OCI-LY7 (cell line): Measurements from ENCODE around the gene TPH2. TPM values are rescaled to one million over a fixed set of nuclear protein-coding genes. Genes with fewer than 3 reads are reported as not detected.

Source experiments
- BruUV-seq: library from RNA; stranded (reverse); fragments of 400-500 nt; replicated peaks from 2 replicates; lab custom pipeline; 2021; lab: Mats Ljungman, UMichigan
- CTCF ChIA-PET: fragments of 300-600 bp; sonication (Branson Sonifier 250); formaldehyde crosslinking; loops from one replicate; lab custom pipeline; 2022; ENCODE audit warnings: antibody characterized with exemption; ENCODE audit not compliant: unreplicated experiment; lab: Charles Lee
- POLR2A ChIA-PET: fragments of 300-600 bp; sonication (Branson Sonifier 250); formaldehyde crosslinking; loops from one replicate; lab custom pipeline; 2022; ENCODE audit warnings: antibody characterized with exemption; lab: Charles Lee
- DNase-seq: peaks from one replicate; pipeline ENCODE4 v3.0.0-alpha.2; 2015; ENCODE audit warnings: low spot score
- H2AFZ ChIP-seq: fragments of 200-600 bp; sonication (generic), shearing (Covaris generic); 2 replicates; pipeline ENCODE4 v1.6.1; 2014; ENCODE audit warnings: mild to moderate bottlenecking, antibody characterized with exemption, low read length, moderate library complexity
- H3K27ac ChIP-seq: fragments of 200-600 bp; sonication (generic); 2 replicates; pipeline ENCODE4 v1.5.1; 2014; ENCODE audit warnings: mixed run types, low read depth, mild to moderate bottlenecking, moderate library complexity, low read length, inconsistent platforms; ENCODE audit not compliant: poor library complexity, severe bottlenecking
- H3K36me3 ChIP-seq: fragments of 200-600 bp; sonication (generic); 2 replicates; pipeline ENCODE4 v1.6.1; 2014; ENCODE audit warnings: mild to moderate bottlenecking, antibody characterized with exemption, low read length, moderate library complexity, mixed read lengths; ENCODE audit not compliant: insufficient read depth
- H3K4me1 ChIP-seq: fragments of 200-600 bp; sonication (generic); 2 replicates; pipeline ENCODE4 v1.5.1; 2014; ENCODE audit warnings: mild to moderate bottlenecking, low read length; ENCODE audit not compliant: insufficient read depth, poor library complexity, severe bottlenecking
- H3K4me2 ChIP-seq: fragments of 200-600 bp; sonication (generic); 2 replicates; pipeline ENCODE4 v1.6.1; 2014; ENCODE audit warnings: mild to moderate bottlenecking, low read length
- H3K4me3 ChIP-seq: fragments of 200-600 bp; sonication (generic); 2 replicates; pipeline ENCODE4 v1.5.1; 2014; ENCODE audit warnings: mild to moderate bottlenecking, low read depth, low read length; ENCODE audit not compliant: poor library complexity, severe bottlenecking
- H3K79me2 ChIP-seq: fragments of 200-600 bp; sonication (generic); 2 replicates; pipeline ENCODE4 v1.6.1; 2016; ENCODE audit warnings: low read depth, mild to moderate bottlenecking, low read length, moderate library complexity, mixed read lengths; ENCODE audit not compliant: insufficient read depth
- H3K9me2 ChIP-seq: fragments of 200-600 bp; sonication (generic); 2 replicates; pipeline ENCODE4 v1.6.1; 2016; ENCODE audit warnings: mild to moderate bottlenecking, low read length, mixed read lengths; ENCODE audit not compliant: insufficient read depth
- H3K9me3 ChIP-seq: fragments of 200-600 bp; sonication (generic); 2 replicates; pipeline ENCODE4 v1.6.1; 2014; ENCODE audit warnings: mild to moderate bottlenecking, mixed run types, low read length, mixed read lengths
- H4K20me1 ChIP-seq: fragments of 200-600 bp; sonication (generic); 2 replicates; pipeline ENCODE4 v1.6.1; 2014; ENCODE audit warnings: mild to moderate bottlenecking, antibody characterized with exemption, low read length, moderate library complexity, mixed read lengths; ENCODE audit not compliant: insufficient read depth
- EZH2phosphoT487 ChIP-seq: fragments of 200-600 bp; sonication (generic); IDR thresholded peaks from 2 replicates; pipeline ENCODE4 v1.6.1; 2018; ENCODE audit warnings: low read depth, borderline replicate concordance, mild to moderate bottlenecking, mixed run types, antibody characterized with exemption, low read length, moderate library complexity, mixed read lengths
- intact Hi-C: fragments of 100-400 bp; cut with micrococcal nuclease; formaldehyde crosslinking; loops from one replicate; pipeline ENCODE4 v1.10.0; 2022; ENCODE audit not compliant: unreplicated experiment
- total RNA-seq, 2 experiments: library from RNA; depleted of rRNA in 1 of 2; stranded (reverse); fragments of >200 nt in 1 of 2; shearing (Covaris generic) in 1 of 2; gene quantifications; 2 replicates each; pipeline ENCODE4 v1.2.3, GENCODE V29; 2014 to 2022
- TF ChIP-seq, protein P1 (sequence below): fragments of 200-600 bp; sonication (generic); conservative IDR thresholded peaks from 2 replicates; pipeline ENCODE4 v1.5.1; 2014; ENCODE audit warnings: mild to moderate bottlenecking, antibody characterized with exemption, low read length, moderate library complexity, mixed read lengths

Gene TPH2
- total RNA-seq, 2 experiments from 2014 or later = not detected

- no TSS peak for BruUV-seq
- intact Hi-C loops = no loop called here
- H3K4me3 ChIP-seq = no peak overlapping the region
Observed at GRCh38 chr12:72030277-72030676, 91.6 kb downstream of the TPH2 start.

DNA sequence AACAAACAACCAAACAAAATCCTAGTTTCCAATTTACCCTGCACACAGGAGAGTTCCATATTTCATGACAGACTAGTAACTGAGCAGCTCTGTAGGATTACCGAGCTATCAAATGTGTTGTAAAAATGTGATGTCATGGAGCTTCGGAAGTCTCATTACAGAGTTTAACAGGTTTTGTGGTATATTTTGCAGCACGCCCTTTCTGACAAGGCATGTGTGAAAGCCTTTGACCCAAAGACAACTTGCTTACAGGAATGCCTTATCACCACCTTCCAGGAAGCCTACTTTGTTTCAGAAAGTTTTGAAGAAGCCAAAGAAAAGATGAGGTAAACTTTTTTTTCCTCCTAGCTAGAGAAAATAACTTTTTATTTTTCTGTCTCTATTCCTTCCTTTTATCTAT, 92.4 kb downstream of the TPH2 start:
- TF ChIP-seq, protein P1, sequence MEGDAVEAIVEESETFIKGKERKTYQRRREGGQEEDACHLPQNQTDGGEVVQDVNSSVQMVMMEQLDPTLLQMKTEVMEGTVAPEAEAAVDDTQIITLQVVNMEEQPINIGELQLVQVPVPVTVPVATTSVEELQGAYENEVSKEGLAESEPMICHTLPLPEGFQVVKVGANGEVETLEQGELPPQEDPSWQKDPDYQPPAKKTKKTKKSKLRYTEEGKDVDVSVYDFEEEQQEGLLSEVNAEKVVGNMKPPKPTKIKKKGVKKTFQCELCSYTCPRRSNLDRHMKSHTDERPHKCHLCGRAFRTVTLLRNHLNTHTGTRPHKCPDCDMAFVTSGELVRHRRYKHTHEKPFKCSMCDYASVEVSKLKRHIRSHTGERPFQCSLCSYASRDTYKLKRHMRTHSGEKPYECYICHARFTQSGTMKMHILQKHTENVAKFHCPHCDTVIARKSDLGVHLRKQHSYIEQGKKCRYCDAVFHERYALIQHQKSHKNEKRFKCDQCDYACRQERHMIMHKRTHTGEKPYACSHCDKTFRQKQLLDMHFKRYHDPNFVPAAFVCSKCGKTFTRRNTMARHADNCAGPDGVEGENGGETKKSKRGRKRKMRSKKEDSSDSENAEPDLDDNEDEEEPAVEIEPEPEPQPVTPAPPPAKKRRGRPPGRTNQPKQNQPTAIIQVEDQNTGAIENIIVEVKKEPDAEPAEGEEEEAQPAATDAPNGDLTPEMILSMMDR = no peak
- no peak for TF ChIP-seq EZH2phosphoT487
- H3K27ac ChIP-seq = no peak overlapping the region
- no peaks in the 10 kb centered on the region for H3K4me1 ChIP-seq
- no peak overlapping the region for H3K4me3 ChIP-seq
- ChIA-PET CTCF (no interaction called here), POLR2A (interaction anchor here (0.6 to 0.7 kb wide), 2 partner anchors 187 to 1725 kb away, joined by 3 read pairs; no protein-coding TSS in a partner anchor)
- no TSS peak for BruUV-seq
- no peaks in the 10 kb centered on the region for H3K9me3 ChIP-seq
- no peaks in the 10 kb centered on the region for H3K9me2 ChIP-seq
- no peaks in the 10 kb centered on the region for H4K20me1 ChIP-seq
- no peaks in the 10 kb centered on the region for H3K36me3 ChIP-seq
- intact Hi-C loops = no loop called here
- no peak for DNase-seq
- no peak overlapping the region for H2AFZ ChIP-seq
- H3K4me2 ChIP-seq = no peak overlapping the region
- H3K79me2 ChIP-seq = no peaks in the 10 kb centered on the region

More at GRCh38 chr12:72030277-72030676, 91.6 kb downstream of the TPH2 start:
- Histone ChIP-seq H4K20me1 (no peaks in the 10 kb centered on the region), H3K9me3 (no peaks in the 10 kb centered on the region), H2AFZ (no peak overlapping the region), H3K79me2 (no peaks in the 10 kb centered on the region), H3K27ac (no peak overlapping the region), H3K4me1 (no peaks in the 10 kb centered on the region), H3K9me2 (no peaks in the 10 kb centered on the region), H3K4me2 (no peak overlapping the region), H3K36me3 (no peaks in the 10 kb centered on the region)
- DNase-seq = no peak
- TF ChIP-seq EZH2phosphoT487 = no peak
- TF ChIP-seq, protein P1 = no peak
- POLR2A ChIA-PET = interaction anchor here (0.7 kb wide), 1 partner anchor 30 kb away, joined by 3 read pairs; no protein-coding TSS in a partner anchor
- CTCF ChIA-PET = no interaction called here

- H3K9me3 ChIP-seq = no peaks in the 10 kb centered on the region
- intact Hi-C loops = no loop called here
- no peak overlapping the region for H3K4me3 ChIP-seq
- BruUV-seq = no TSS peak
- TF ChIP-seq, protein P1 = no peak
- no peak for TF ChIP-seq EZH2phosphoT487
- H3K4me1 ChIP-seq = no peaks in the 10 kb centered on the region
- no peaks in the 10 kb centered on the region for H3K9me2 ChIP-seq
- no peak overlapping the region for H2AFZ ChIP-seq
- no peak for DNase-seq
- H3K27ac ChIP-seq = no peak overlapping the region
- no peak overlapping the region for H3K4me2 ChIP-seq
- CTCF ChIA-PET = no interaction called here
- POLR2A ChIA-PET = no interaction called here
- H3K79me2 ChIP-seq = no peaks in the 10 kb centered on the region
- H3K36me3 ChIP-seq = no peaks in the 10 kb centered on the region
- H4K20me1 ChIP-seq = no peaks in the 10 kb centered on the region
Observed at GRCh38 chr12:72033991-72034390, 95.3 kb downstream of the TPH2 start.
